ENCODE measurements around the gene SAMD4A. TPM values are rescaled to one million over a fixed set of nuclear protein-coding genes. Genes with fewer than 3 reads are reported as not detected.

Gene SAMD4A
- total and polyA plus RNA-seq, 10 donors, result 2.3 to 31.0 (median 21.2) TPM

DNA sequence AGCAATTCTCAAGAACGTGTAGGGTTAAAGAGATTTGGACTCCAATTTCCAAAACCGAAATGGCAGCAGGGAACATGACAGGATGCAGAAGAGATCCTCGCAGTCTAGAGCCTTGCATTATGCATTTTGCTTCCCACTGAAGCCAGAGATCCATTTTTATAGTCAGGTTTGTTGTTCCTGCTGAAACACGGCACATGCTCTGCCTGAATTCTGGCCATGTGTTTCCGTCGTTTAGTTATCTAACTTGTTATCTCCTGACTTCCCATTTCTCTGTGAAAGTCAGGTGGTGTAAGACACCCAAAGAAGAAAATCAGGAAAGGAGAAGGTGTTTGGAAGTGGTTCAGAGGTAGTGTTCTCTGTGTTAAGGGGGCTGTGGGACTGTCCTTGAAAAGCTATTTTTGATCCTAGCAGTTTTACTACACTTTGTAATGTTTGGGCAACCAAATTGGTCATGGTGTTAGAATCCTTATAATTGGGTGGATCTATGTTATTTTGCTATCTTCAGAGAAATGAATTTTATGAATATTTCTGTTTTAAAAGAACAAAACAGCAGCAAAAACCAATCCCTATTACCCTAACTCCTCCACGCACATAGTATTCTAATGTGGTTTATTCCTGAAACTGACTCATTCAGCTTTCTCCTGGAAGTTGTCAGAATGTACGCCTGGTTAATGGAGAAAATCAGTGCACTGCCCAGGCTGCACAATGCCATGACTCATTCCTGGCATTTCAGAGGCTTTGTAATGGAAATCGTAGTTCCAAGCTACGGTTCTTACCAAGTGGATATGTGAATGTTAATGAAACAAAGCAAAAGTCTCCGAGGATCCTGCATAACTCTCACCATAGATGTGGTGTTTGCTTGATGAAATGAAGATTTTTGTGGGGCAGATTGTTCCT is 110.1 kb downstream of the SAMD4A start:
- no peaks in the 10 kb centered on the region for H3K36me3 ChIP-seq
- peaks cover 0 to 9% (median 0%) of the 10 kb centered on the region in 6 donors for H3K4me1 ChIP-seq
- H3K4me3 ChIP-seq, result no peak overlapping the region
- intact Hi-C loops (cut with DNase I; ENCODE audit: low total_unique reads), result no loop called here
- peak overlapping the region in 2 of 8 donors; percentile 3 to 15 for H3K27ac ChIP-seq
- no peak for DNase-seq
- H3K9me3 ChIP-seq, result no peaks in the 10 kb centered on the region
- 60 to 68% (median 61%) methylated on average over 11 of the region's 11 CpGs for WGBS, 5 donors
- TF ChIP-seq, protein P1, sequence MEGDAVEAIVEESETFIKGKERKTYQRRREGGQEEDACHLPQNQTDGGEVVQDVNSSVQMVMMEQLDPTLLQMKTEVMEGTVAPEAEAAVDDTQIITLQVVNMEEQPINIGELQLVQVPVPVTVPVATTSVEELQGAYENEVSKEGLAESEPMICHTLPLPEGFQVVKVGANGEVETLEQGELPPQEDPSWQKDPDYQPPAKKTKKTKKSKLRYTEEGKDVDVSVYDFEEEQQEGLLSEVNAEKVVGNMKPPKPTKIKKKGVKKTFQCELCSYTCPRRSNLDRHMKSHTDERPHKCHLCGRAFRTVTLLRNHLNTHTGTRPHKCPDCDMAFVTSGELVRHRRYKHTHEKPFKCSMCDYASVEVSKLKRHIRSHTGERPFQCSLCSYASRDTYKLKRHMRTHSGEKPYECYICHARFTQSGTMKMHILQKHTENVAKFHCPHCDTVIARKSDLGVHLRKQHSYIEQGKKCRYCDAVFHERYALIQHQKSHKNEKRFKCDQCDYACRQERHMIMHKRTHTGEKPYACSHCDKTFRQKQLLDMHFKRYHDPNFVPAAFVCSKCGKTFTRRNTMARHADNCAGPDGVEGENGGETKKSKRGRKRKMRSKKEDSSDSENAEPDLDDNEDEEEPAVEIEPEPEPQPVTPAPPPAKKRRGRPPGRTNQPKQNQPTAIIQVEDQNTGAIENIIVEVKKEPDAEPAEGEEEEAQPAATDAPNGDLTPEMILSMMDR (IDR thresholded peaks at IDR 0.05 in 8 of 11, conservative IDR thresholded peaks at IDR 0.05 in 3 of 11), result no peak
- TF ChIP-seq POLR2A (IDR thresholded peaks at IDR 0.05) (no peak), POLR2AphosphoS5 (IDR thresholded peaks at IDR 0.05) (no peak)
- peaks cover 0 to 12% (median 0%) of the 10 kb centered on the region in 7 donors for H3K27me3 ChIP-seq (replicated peaks in 1 of 7)

DNA sequence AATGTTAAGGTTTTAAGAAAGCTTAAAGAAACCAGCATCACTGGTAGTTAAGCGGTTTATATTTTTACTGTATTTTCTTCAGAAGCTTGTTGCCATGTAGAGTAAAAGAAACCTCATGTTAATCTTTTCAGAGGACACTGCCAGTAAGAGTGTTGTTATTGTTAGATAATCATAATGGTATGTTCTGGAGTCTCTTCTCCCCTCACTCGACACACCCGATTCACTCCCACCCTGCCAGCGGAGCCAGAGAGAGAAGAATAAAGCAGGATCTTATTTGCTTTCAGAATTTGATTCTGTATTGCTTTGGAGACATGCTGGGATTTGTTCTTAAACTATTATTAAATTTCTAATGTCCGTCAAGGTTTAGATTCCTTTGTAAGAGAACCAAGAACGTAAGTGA is 113.7 kb downstream of the SAMD4A start:
- H3K27me3 ChIP-seq (replicated peaks in 1 of 7), result no peaks in the 10 kb centered on the region
- 91 to 95% (median 92%) methylated on average over 6 of the region's 6 CpGs for WGBS, 5 donors
- no peak overlapping the region for H3K4me3 ChIP-seq
- DNase-seq, result no peak
- no peak overlapping the region for H3K27ac ChIP-seq
- no peaks in the 10 kb centered on the region for H3K36me3 ChIP-seq
- no peak for TF ChIP-seq POLR2A (IDR thresholded peaks at IDR 0.05)
- TF ChIP-seq, protein P1 (IDR thresholded peaks at IDR 0.05 in 8 of 11, conservative IDR thresholded peaks at IDR 0.05 in 3 of 11), result no peak
- TF ChIP-seq POLR2AphosphoS5 (IDR thresholded peaks at IDR 0.05), result no peak
- intact Hi-C loops (cut with DNase I; ENCODE audit: low total_unique reads), result no loop called here
- H3K9me3 ChIP-seq, result no peaks in the 10 kb centered on the region
- H3K4me1 ChIP-seq, result peaks cover 0 to 29% (median 15%) of the 10 kb centered on the region in 6 donors

DNA sequence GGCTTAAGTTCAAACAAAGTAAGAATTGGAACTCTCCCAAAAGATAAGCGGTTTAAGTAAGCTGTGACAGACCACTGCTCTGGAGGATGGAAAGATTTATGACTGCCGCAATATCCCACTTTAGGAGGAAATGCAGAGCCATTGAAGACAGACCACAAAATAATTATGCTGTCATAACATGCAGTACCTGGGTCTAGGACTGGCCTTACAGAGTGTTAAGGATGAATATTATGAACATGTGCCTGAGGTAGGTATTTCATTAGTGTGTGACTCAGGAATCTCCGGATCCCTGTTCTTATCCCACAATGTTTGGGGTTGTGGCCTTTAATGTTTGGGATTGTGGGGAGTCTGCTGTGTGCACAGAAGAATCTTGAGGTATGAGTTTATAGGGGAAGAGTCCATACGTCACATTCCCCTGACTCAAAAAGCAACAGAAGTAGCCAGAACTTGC is 114.9 kb downstream of the SAMD4A start:
- DNase-seq, result no peak
- Histone ChIP-seq H3K36me3 (no peaks in the 10 kb centered on the region), H3K9me3 (no peaks in the 10 kb centered on the region), H3K4me1 (peaks cover 0 to 30% (median 15%) of the 10 kb centered on the region in 6 donors), H3K27ac (no peak overlapping the region), H3K27me3 (replicated peaks in 1 of 7) (no peaks in the 10 kb centered on the region), H3K4me3 (no peak overlapping the region)
- TF ChIP-seq POLR2A (IDR thresholded peaks at IDR 0.05), result no peak
- TF ChIP-seq, protein P1 (IDR thresholded peaks at IDR 0.05 in 8 of 11, conservative IDR thresholded peaks at IDR 0.05 in 3 of 11), result no peak
- TF ChIP-seq POLR2AphosphoS5 (IDR thresholded peaks at IDR 0.05), result no peak
- WGBS, 5 donors, result 64 to 79% (median 70%) methylated on average over 4 of the region's 4 CpGs
- intact Hi-C loops (cut with DNase I; ENCODE audit: low total_unique reads), result no loop called here

DNA sequence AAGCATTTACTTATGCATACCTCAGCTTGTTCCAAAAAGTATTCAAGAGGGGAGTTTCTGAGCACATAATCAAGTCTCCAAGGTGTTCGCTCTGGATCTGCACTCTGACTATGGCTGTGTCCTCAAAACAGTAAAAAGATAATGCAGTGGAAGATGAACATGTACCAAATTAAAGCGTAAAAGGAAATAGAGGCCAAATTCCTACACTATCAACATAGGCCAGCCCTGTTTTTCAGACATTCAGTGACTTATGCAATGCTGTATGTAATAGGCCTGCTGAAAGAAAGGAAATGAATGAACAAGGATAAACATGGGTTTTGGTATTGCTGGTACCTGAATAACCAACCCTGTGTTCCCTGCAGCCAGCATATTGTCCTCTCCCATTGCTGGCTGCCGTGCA is 115.7 kb downstream of the SAMD4A start:
- no peak overlapping the region for H3K4me3 ChIP-seq
- no peak for DNase-seq
- H3K36me3 ChIP-seq, result no peaks in the 10 kb centered on the region
- intact Hi-C loops (cut with DNase I; ENCODE audit: low total_unique reads), result no loop called here
- TF ChIP-seq, protein P1 (IDR thresholded peaks at IDR 0.05 in 8 of 11, conservative IDR thresholded peaks at IDR 0.05 in 3 of 11), result no peak
- TF ChIP-seq POLR2A (IDR thresholded peaks at IDR 0.05) (no peak), POLR2AphosphoS5 (IDR thresholded peaks at IDR 0.05) (no peak)
- H3K4me1 ChIP-seq, result peaks cover 0 to 31% (median 15%) of the 10 kb centered on the region in 6 donors
- H3K27me3 ChIP-seq (replicated peaks in 1 of 7), result no peaks in the 10 kb centered on the region
- WGBS, 5 donors, result 90 to 97% (median 92%) methylated on average over 3 of the region's 3 CpGs
- H3K9me3 ChIP-seq, result no peaks in the 10 kb centered on the region
- no peak overlapping the region for H3K27ac ChIP-seq
